Vagina (tissue), 2 donors: ENCODE measurements around the gene WFIKKN2. TPM values are rescaled to one million over a fixed set of nuclear protein-coding genes. Genes with fewer than 3 reads are reported as not detected.
A peak's percentile ranks its signal among the peaks of the same experiment; 100 is the strongest.

Source experiments
- DNase-seq, 2 donors: peaks; one replicate each; pipeline ENCODE4 v3.0.0-alpha.2; 2017; ENCODE audit errors: extremely low spot score in 2 of 2
- H3K27ac ChIP-seq: fragments of 200-600 bp; sonication (generic); one replicate; pipeline ENCODE4 v1.5.1; 2019
- H3K27me3 ChIP-seq: fragments of 200-600 bp; sonication (generic); one replicate; pipeline ENCODE4 v1.5.1; 2019
- H3K36me3 ChIP-seq, 2 donors: fragments of 200-600 bp; sonication (generic); one replicate each; pipeline ENCODE4 v1.5.1; 2017 to 2019
- H3K4me1 ChIP-seq: fragments of 200-600 bp; sonication (generic); one replicate; pipeline ENCODE4 v1.5.1; 2019
- H3K4me3 ChIP-seq, 2 donors: fragments of 200-600 bp; sonication (generic); 1 replicate in 1 of 2; 2 replicates in 1 of 2; pipeline ENCODE4 v1.5.1; 2016 to 2019
- H3K9me3 ChIP-seq: fragments of 200-600 bp; sonication (generic); one replicate; pipeline ENCODE4 v1.5.1; 2019
- CTCF ChIP-seq, 3 experiments: fragments of 450-650 bp in 2 of 3; fragments of 200-600 bp in 1 of 3; sonication (generic) in 1 of 3; IDR thresholded peaks; one replicate each; pipeline ENCODE4 v1.5.1; 2017 to 2019; ENCODE audit warnings: antibody characterized with exemption in 3 of 3, mild to moderate bottlenecking in 2 of 3, moderate library complexity in 2 of 3
- POLR2A ChIP-seq, 2 donors: fragments of 450-650 bp; IDR thresholded peaks; one replicate each; pipeline ENCODE4 v1.6.1; 2017; ENCODE audit warnings: antibody characterized with exemption in 2 of 2, mild to moderate bottlenecking in 2 of 2, moderate library complexity in 2 of 2
- POLR2AphosphoS5 ChIP-seq, 2 donors: sonication (generic); formaldehyde crosslinking; IDR thresholded peaks; one replicate each; pipeline ENCODE4 v1.9.0; 2017; ENCODE audit warnings: antibody characterized with exemption in 2 of 2, mild to moderate bottlenecking in 2 of 2, low read depth in 1 of 2; ENCODE audit not compliant: insufficient read depth in 1 of 2
- intact Hi-C: fragments of 100-400 bp; cut with DNase I; formaldehyde crosslinking; loops from one replicate; pipeline ENCODE4 v1.15.1; 2023
- total RNA-seq: library from RNA; depleted of rRNA; stranded (reverse); fragments of >200 nt; gene quantifications from one replicate; pipeline ENCODE4 v1.2.3, GENCODE V29; 2016

Gene WFIKKN2
- total RNA-seq, 1 donor from 2014 or later, result 0.49 TPM

GRCh38 chr17:50837980-50838954 is 2.9 kb downstream of the WFIKKN2 start:
- H3K4me3 ChIP-seq, result no peak overlapping the region
- no peaks in the 10 kb centered on the region for H3K9me3 ChIP-seq
- intact Hi-C loops, result no loop called here
- H3K27me3 ChIP-seq, result no peaks in the 10 kb centered on the region
- peaks cover 15% of the 10 kb centered on the region for H3K4me1 ChIP-seq
- H3K36me3 ChIP-seq, result no peaks in the 10 kb centered on the region
- DNase-seq, result no peak
- peak overlapping the region; percentile 33 for H3K27ac ChIP-seq
- TF ChIP-seq POLR2AphosphoS5 (IDR thresholded peaks at IDR 0.05; ENCODE audit: insufficient read depth in 1 of 2, low read depth in 1 of 2) (no peak), POLR2A (IDR thresholded peaks at IDR 0.05) (no peak), CTCF (IDR thresholded peaks at IDR 0.05) (no peak)

- no peaks in the 10 kb centered on the region for H3K9me3 ChIP-seq
- H3K36me3 ChIP-seq, result no peaks in the 10 kb centered on the region
- peaks cover 9% of the 10 kb centered on the region for H3K4me1 ChIP-seq
- H3K27me3 ChIP-seq, result no peaks in the 10 kb centered on the region
- intact Hi-C loops, result loop anchor here (5.0 to 10.0 kb wide), 3 partner anchors 52 to 355 kb away; partner anchors contain the start of gene ABCC3
- TF ChIP-seq CTCF (IDR thresholded peaks at IDR 0.05) (no peak), POLR2AphosphoS5 (IDR thresholded peaks at IDR 0.05; ENCODE audit: insufficient read depth in 1 of 2, low read depth in 1 of 2) (no peak), POLR2A (IDR thresholded peaks at IDR 0.05) (no peak)
- H3K4me3 ChIP-seq, result no peak overlapping the region
- H3K27ac ChIP-seq, result no peak overlapping the region
- peak; percentile 67 to 70 for DNase-seq
These were observed 4.4 kb downstream of the WFIKKN2 start for GRCh38 chr17:50839591-50840310.

- peaks cover 2% of the 10 kb centered on the region for H3K4me1 ChIP-seq
- TF ChIP-seq POLR2AphosphoS5 (IDR thresholded peaks at IDR 0.05; ENCODE audit: insufficient read depth in 1 of 2, low read depth in 1 of 2), result no peak
- no peak for TF ChIP-seq CTCF (IDR thresholded peaks at IDR 0.05)
- no peak for TF ChIP-seq POLR2A (IDR thresholded peaks at IDR 0.05)
- H3K9me3 ChIP-seq, result no peaks in the 10 kb centered on the region
- no peak overlapping the region for H3K4me3 ChIP-seq
- H3K27ac ChIP-seq, result no peak overlapping the region
- no peaks in the 10 kb centered on the region for H3K27me3 ChIP-seq
- no peaks in the 10 kb centered on the region for H3K36me3 ChIP-seq
- DNase-seq, result peak in 1 of 2 donors; percentile 87
- intact Hi-C loops, result loop anchor here (5.0 to 10.0 kb wide), 3 partner anchors 53 to 356 kb away; partner anchors contain the start of gene ABCC3
These were observed 5.0 kb downstream of the WFIKKN2 start for GRCh38 chr17:50840311-50840851.

GRCh38 chr17:50841277-50841948 is 6.0 kb downstream of the WFIKKN2 start:
- no peaks in the 10 kb centered on the region for H3K27me3 ChIP-seq
- TF ChIP-seq POLR2AphosphoS5 (IDR thresholded peaks at IDR 0.05; ENCODE audit: insufficient read depth in 1 of 2, low read depth in 1 of 2), result no peak
- no peak for TF ChIP-seq POLR2A (IDR thresholded peaks at IDR 0.05)
- TF ChIP-seq CTCF (IDR thresholded peaks at IDR 0.05), result no peak
- intact Hi-C loops, result loop anchor here (5.0 to 10.0 kb wide), 3 partner anchors 54 to 357 kb away; partner anchors contain the start of gene ABCC3

More at GRCh38 chr17:50841277-50841948, 6.0 kb downstream of the WFIKKN2 start:
- Histone ChIP-seq H3K27ac (no peak overlapping the region), H3K36me3 (no peaks in the 10 kb centered on the region), H3K9me3 (no peaks in the 10 kb centered on the region), H3K4me3 (no peak overlapping the region), H3K4me1 (no peaks in the 10 kb centered on the region)
- peak in 1 of 2 donors; percentile 74 for DNase-seq
